OCI-LY3 (cell line): ENCODE results near the gene VASN.

ENCODE experiments used
- EZH2phosphoT487 ChIP-seq: fragments of 200-600 bp; shearing (Covaris generic); IDR thresholded peaks from 2 replicates; pipeline ENCODE4 v1.6.1; 2018; ENCODE audit warnings: antibody characterized with exemption, mixed run types, low read depth
- TF ChIP-seq, protein P1 (sequence below): fragments of 200-600, 300-600 bp; sonication (generic); IDR thresholded peaks from 2 replicates; pipeline ENCODE4 v1.5.1; 2014; ENCODE audit warnings: antibody characterized with exemption, low read length, low read depth

DNA sequence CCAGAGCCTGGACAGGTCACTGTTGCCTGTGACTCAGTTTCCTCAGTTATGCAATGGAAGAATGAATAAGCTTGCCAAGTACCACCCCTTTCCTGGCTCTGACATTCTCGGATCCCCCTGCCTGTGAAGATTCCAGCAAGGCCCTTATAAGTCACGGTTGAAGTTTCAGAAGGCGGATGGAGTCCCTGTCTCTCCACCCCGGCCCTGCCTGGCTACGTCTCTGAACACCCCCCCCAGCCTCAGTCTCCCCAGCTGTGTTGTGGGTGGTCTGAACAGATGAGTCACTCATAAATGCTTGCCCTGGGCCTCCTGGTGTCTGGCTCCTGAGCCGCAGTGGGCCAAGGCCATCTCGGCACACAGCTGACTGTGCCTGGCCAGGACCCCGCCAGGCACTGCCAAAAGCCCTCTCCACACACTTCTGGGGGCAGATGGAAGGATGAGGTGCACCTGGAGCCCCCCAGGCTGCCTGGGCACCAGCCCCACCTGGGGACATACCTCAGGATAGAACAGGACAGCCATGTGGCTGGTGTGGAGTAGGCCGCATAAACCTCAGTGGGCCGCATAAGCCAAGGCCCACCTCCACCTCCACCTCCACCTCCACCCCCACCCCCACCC, 15.4 kb downstream of the VASN start:
- TF ChIP-seq, protein P1, sequence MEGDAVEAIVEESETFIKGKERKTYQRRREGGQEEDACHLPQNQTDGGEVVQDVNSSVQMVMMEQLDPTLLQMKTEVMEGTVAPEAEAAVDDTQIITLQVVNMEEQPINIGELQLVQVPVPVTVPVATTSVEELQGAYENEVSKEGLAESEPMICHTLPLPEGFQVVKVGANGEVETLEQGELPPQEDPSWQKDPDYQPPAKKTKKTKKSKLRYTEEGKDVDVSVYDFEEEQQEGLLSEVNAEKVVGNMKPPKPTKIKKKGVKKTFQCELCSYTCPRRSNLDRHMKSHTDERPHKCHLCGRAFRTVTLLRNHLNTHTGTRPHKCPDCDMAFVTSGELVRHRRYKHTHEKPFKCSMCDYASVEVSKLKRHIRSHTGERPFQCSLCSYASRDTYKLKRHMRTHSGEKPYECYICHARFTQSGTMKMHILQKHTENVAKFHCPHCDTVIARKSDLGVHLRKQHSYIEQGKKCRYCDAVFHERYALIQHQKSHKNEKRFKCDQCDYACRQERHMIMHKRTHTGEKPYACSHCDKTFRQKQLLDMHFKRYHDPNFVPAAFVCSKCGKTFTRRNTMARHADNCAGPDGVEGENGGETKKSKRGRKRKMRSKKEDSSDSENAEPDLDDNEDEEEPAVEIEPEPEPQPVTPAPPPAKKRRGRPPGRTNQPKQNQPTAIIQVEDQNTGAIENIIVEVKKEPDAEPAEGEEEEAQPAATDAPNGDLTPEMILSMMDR, result no peak
- TF ChIP-seq EZH2phosphoT487, result no peak
